Osteocyte (in vitro differentiated cells): ENCODE data around the gene MTM1. TPM values are rescaled to one million over a fixed set of nuclear protein-coding genes. Genes with fewer than 3 reads are reported as not detected.

Source experiments
- DNase-seq: peaks from one replicate; pipeline ENCODE4 v3.0.0; 2021; ENCODE audit warnings: mixed read lengths; ENCODE audit not compliant: unreplicated experiment; ENCODE audit errors: extremely low spot score
- H3K27ac Mint-ChIP-seq: one replicate; pipeline ENCODE4 v1.8.0; 2021; ENCODE audit warnings: mild to moderate bottlenecking, mixed read lengths; ENCODE audit not compliant: unreplicated experiment
- H3K27me3 Mint-ChIP-seq: one replicate; pipeline ENCODE4 v1.8.0; 2021; ENCODE audit warnings: mixed read lengths; ENCODE audit not compliant: unreplicated experiment
- H3K36me3 Mint-ChIP-seq: one replicate; pipeline ENCODE4 v1.8.0; 2021; ENCODE audit warnings: mixed read lengths; ENCODE audit not compliant: unreplicated experiment
- H3K4me1 Mint-ChIP-seq: one replicate; pipeline ENCODE4 v1.8.0; 2021; ENCODE audit warnings: mixed read lengths; ENCODE audit not compliant: unreplicated experiment
- H3K4me3 Mint-ChIP-seq: one replicate; pipeline ENCODE4 v1.8.0; 2021; ENCODE audit warnings: mild to moderate bottlenecking, moderate library complexity, mixed read lengths; ENCODE audit not compliant: unreplicated experiment
- H3K9me3 Mint-ChIP-seq: one replicate; pipeline ENCODE4 v1.8.0; 2021; ENCODE audit warnings: mixed read lengths; ENCODE audit not compliant: unreplicated experiment
- total RNA-seq: library from RNA; stranded (reverse); gene quantifications from 2 replicates; pipeline ENCODE4 v1.2.1, GENCODE V29; 2021
- TF ChIP-seq, protein P1 (sequence below): fragments of 200-600 bp; sonication (generic); IDR thresholded peaks from 2 replicates; pipeline ENCODE4 v1.5.0; 2021; ENCODE audit warnings: antibody characterized with exemption, mild to moderate bottlenecking, moderate library complexity

Gene MTM1
- total RNA-seq, 1 donor from 2014 or later: 10.2 TPM

DNA sequence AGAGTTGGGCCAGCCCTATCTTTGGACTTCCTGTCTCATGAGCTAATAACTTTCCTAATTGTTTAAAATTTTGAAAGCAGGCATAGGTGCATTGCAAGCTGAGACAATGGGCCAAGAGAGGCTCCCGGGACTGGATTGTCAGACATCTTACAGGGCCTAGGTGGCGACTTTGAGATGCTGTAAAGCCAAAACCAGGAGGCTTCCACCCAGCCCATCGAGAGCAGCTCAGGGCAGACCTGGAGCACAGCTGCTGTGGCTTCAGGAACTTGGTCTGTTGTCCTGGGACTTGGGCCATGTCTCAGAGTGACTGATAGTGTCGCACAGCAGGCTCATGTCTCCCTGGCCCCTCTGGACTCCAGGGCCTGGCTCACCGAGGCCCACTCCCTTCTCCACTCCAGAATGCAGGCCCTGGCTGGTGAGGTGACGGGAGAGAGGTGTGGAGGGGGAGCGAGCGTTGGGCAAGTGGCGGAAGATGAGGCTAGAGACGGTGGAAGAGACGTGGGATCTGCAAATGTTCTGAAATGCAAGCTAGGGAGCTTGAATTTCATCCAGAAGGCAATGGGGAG is 24.1 kb upstream of the MTM1 start:
- TF ChIP-seq, protein P1, sequence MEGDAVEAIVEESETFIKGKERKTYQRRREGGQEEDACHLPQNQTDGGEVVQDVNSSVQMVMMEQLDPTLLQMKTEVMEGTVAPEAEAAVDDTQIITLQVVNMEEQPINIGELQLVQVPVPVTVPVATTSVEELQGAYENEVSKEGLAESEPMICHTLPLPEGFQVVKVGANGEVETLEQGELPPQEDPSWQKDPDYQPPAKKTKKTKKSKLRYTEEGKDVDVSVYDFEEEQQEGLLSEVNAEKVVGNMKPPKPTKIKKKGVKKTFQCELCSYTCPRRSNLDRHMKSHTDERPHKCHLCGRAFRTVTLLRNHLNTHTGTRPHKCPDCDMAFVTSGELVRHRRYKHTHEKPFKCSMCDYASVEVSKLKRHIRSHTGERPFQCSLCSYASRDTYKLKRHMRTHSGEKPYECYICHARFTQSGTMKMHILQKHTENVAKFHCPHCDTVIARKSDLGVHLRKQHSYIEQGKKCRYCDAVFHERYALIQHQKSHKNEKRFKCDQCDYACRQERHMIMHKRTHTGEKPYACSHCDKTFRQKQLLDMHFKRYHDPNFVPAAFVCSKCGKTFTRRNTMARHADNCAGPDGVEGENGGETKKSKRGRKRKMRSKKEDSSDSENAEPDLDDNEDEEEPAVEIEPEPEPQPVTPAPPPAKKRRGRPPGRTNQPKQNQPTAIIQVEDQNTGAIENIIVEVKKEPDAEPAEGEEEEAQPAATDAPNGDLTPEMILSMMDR: no peak
- H3K4me1 Mint-ChIP-seq: peaks cover 15% of the 10 kb centered on the region
- H3K27ac Mint-ChIP-seq: no peak overlapping the region
- DNase-seq: no peak
- H3K9me3 Mint-ChIP-seq: no peaks in the 10 kb centered on the region
- H3K36me3 Mint-ChIP-seq: no peaks in the 10 kb centered on the region
- no peaks in the 10 kb centered on the region for H3K27me3 Mint-ChIP-seq
- H3K4me3 Mint-ChIP-seq: no peak overlapping the region

DNA sequence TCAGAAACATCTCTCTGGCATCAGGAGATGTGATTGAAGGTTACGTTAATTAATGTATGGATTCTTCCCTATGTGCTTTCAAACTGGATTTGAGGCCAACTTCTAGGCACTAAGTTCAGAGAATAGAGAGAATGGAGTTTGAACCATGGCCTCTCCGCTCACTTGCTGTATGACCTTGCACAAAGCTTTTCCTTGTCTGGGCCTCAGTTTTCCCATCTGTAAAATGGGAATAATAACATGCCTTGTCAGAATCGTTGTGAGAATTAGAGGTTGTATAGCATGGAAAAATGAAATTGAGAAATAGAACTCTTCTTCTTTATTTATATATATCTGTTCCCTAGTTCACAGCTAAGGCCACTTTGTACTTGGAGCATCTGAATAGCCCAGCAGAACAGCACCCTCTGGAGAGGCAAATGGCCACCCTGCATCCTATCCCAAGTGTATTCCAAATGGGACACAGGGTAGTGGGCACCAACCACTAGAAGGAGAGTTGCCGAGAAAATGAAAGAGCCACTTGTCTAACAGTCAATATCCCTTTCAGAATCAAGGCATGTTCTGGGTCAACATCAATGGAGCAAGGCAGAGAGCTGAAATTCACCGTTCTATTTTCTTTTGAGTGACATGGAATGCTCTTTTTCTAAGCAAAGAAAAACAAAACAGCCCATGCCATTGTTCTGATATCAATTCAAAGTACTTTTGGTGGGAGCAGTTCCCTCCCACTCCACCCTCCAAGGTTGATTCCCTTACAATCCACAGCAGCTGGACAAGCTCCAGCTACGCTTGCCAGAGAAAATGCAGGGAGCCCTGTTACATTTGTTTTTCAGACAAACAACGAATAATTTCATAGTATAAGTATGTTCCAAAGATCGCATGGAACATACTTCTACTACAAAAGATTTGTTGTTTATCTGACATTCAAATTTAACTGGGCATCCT is 23.3 kb upstream of the MTM1 start:
- Mint-ChIP-seq H3K36me3 (no peaks in the 10 kb centered on the region), H3K9me3 (no peaks in the 10 kb centered on the region), H3K27me3 (no peaks in the 10 kb centered on the region), H3K4me3 (no peak overlapping the region), H3K4me1 (peaks cover 15% of the 10 kb centered on the region), H3K27ac (no peak overlapping the region)
- TF ChIP-seq, protein P1: no peak
- no peak for DNase-seq

DNA sequence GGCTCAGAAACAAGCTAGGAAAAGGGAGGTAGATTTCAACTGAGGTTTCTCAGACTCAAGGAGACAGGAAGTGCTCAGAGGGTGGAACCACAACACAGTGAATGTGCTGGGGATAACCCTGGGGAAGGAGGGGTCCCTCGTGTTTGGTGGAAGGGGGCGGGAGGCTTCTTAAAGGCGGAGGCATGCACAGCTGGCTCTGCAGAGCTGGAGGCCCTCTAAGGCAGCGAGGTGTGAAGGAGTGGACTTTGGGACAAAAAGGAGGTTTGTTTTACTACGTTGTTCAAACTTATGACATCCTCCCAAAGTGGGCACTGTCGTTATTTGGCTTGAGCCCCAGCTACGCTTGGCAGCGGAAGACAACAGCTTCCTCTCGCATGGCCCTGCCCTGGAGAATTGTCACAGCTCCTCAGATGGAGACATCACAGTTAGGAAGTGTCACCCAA is 21.7 kb upstream of the MTM1 start:
- no peak for DNase-seq
- peak overlapping the region; percentile 29 for H3K4me3 Mint-ChIP-seq

DNA sequence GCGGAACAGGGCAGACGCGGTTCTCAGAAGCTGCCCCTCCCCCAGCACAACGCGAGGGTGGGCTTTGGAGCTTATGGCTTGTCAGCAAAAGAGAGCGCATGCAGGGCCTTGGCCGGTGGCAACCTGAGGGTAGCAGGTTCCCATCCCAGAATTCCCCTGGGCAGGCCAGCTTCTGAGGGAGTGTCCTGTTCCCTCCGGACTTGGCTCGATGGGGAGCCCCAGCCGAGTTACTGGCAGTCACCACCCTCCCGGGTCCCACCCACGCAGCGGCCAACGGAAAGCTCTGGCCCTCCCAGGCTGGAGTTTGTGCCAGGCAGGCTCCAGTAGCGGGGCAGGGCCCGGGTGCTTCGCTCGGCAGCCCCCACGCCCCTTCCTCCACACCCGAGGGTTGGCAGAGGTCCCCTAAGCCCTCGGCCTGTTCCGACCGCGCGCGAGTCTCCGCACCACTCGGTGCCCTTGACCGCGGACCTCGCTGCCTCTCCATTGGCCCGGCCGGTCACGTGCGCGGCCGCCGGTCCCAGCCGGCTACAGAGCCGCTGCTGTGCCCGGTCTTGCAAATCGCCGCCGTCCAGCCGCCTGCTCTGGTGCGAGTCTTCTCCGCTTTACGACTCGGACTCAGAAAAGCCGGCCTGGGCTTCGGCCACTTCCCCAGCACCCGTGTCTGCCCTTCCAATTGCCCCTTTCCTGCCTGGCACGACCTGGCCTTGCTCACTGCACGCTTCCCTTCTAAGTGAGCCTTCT is 20.9 kb upstream of the MTM1 start:
- Mint-ChIP-seq H3K36me3 (no peaks in the 10 kb centered on the region), H3K4me1 (peaks cover 15% of the 10 kb centered on the region), H3K4me3 (peak overlapping the region; percentile 54), H3K27ac (peak overlapping the region; percentile 84), H3K27me3 (no peaks in the 10 kb centered on the region), H3K9me3 (no peaks in the 10 kb centered on the region)
- no peak for DNase-seq
- TF ChIP-seq, protein P1: no peak

More for the DNA sequence above, 21.7 kb upstream of the MTM1 start:
- TF ChIP-seq, protein P1: no peak
- Mint-ChIP-seq H3K9me3 (no peaks in the 10 kb centered on the region), H3K4me1 (peaks cover 15% of the 10 kb centered on the region), H3K36me3 (no peaks in the 10 kb centered on the region), H3K27me3 (no peaks in the 10 kb centered on the region), H3K27ac (peak overlapping the region; percentile 44)
